NOMO-1 treated with dmso at 0.1 percent for 144 hours (cell line): ENCODE measurements around the gene ATF4.

Experiments
- DNase-seq: peaks from one replicate; lab custom pipeline; 2025; ENCODE audit not compliant: unreplicated experiment; lab: John Stamatoyannopoulos, UW

The ATF4 gene

GRCh38 chr22:39520226-39521105, at the start of gene ATF4:
TSS of gene ATF4 (plus strand) at chr22:39520562. CDS start at chr22:39521446, 884 bp downstream.
- no peak for DNase-seq

- no peak for DNase-seq
Measured at GRCh38 chr22:39471381-39472141, 48.8 kb upstream of the ATF4 start.

GRCh38 chr22:39472570-39473556, 47.5 kb upstream of the ATF4 start:
- DNase-seq = no peak

- no peak for DNase-seq
Measured at GRCh38 chr22:39473851-39474250, 46.5 kb upstream of the ATF4 start.

- DNase-seq = no peak
Measured at GRCh38 chr22:39474351-39475111, 45.8 kb upstream of the ATF4 start.

- DNase-seq = no peak
Measured at GRCh38 chr22:39475337-39475736, 45.0 kb upstream of the ATF4 start.

- no peak for DNase-seq
Measured at GRCh38 chr22:39475902-39476301, 44.5 kb upstream of the ATF4 start.

GRCh38 chr22:39476664-39477063, 43.7 kb upstream of the ATF4 start:
- DNase-seq = no peak

GRCh38 chr22:39477542-39477941, 42.8 kb upstream of the ATF4 start:
- DNase-seq = no peak

GRCh38 chr22:39478441-39478850, 41.9 kb upstream of the ATF4 start:
- no peak for DNase-seq

- no peak for DNase-seq
Measured at GRCh38 chr22:39479254-39479653, 41.1 kb upstream of the ATF4 start.

GRCh38 chr22:39480557-39480956, 39.8 kb upstream of the ATF4 start:
- no peak for DNase-seq

- no peak for DNase-seq
Measured at GRCh38 chr22:39481054-39481453, 39.3 kb upstream of the ATF4 start.

- no peak for DNase-seq
Measured at GRCh38 chr22:39481595-39481994, 38.8 kb upstream of the ATF4 start.

GRCh38 chr22:39482768-39483167, 37.6 kb upstream of the ATF4 start:
- DNase-seq = no peak

- no peak for DNase-seq
Measured at GRCh38 chr22:39486951-39487825, 33.2 kb upstream of the ATF4 start.

- DNase-seq = no peak
Measured at GRCh38 chr22:39487826-39488520, 32.4 kb upstream of the ATF4 start.

GRCh38 chr22:39488563-39489083, 31.7 kb upstream of the ATF4 start:
- DNase-seq = no peak
